Measurements from ENCODE around the gene CAPN10.

CAPN10 gene

GRCh38 chr2:240626531-240627300 lies 40.2 kb downstream of the CAPN10 start:
- DNase-seq: peak; percentile 6

GRCh38 chr2:240627736-240628506 lies 41.4 kb downstream of the CAPN10 start:
- no peak for DNase-seq

- DNase-seq: no peak
Observed at GRCh38 chr2:240628507-240628807, 41.9 kb downstream of the CAPN10 start.

GRCh38 chr2:240628808-240629618 lies 42.5 kb downstream of the CAPN10 start:
- DNase-seq: no peak

GRCh38 chr2:240629619-240629967 lies 43.1 kb downstream of the CAPN10 start:
- DNase-seq: no peak

GRCh38 chr2:240629968-240630770 lies 43.6 kb downstream of the CAPN10 start:
- DNase-seq: no peak

GRCh38 chr2:240630771-240631547 lies 44.4 kb downstream of the CAPN10 start:
- no peak for DNase-seq

GRCh38 chr2:240631548-240632305 lies 45.2 kb downstream of the CAPN10 start:
- no peak for DNase-seq

- no peak for DNase-seq
Observed at GRCh38 chr2:240632306-240632721, 45.8 kb downstream of the CAPN10 start.

GRCh38 chr2:240635121-240635997 lies 48.8 kb downstream of the CAPN10 start:
- no peak for DNase-seq

GRCh38 chr2:240635998-240636547 lies 49.5 kb downstream of the CAPN10 start:
- DNase-seq: no peak

GRCh38 chr2:240636563-240637115 lies 50.1 kb downstream of the CAPN10 start:
- DNase-seq: no peak

GRCh38 chr2:240637116-240637900 lies 50.8 kb downstream of the CAPN10 start:
- DNase-seq: no peak

GRCh38 chr2:240637901-240638345 lies 51.4 kb downstream of the CAPN10 start:
- DNase-seq: no peak

- DNase-seq: no peak
Observed at GRCh38 chr2:240638512-240639160, 52.1 kb downstream of the CAPN10 start.

GRCh38 chr2:240639566-240639965 lies 53.0 kb downstream of the CAPN10 start:
- DNase-seq: no peak

GRCh38 chr2:240640939-240641338 lies 54.4 kb downstream of the CAPN10 start:
- DNase-seq: no peak
